HepG2 (cell line): ENCODE data around the gene ARMH3. TPM values are rescaled to one million over a fixed set of nuclear protein-coding genes. Genes with fewer than 3 reads are reported as not detected.
A peak's percentile ranks its signal among the peaks of the same experiment; 100 is the strongest.

Experiments used
- BCL6 ChIP-seq: IDR thresholded peaks from 2 replicates; pipeline ENCODE4 v1.6.1; 2016; ENCODE audit warnings: missing genetic modification reagents, missing compliant biosample characterization
- CAMTA2 ChIP-seq: sonication (generic); formaldehyde crosslinking; IDR thresholded peaks from 2 replicates; pipeline ENCODE4 v1.4.0; 2020; ENCODE audit warnings: mild to moderate bottlenecking, missing genetic modification reagents, borderline replicate concordance
- FOXK2 ChIP-seq: fragments of 450-650 bp; IDR thresholded peaks from 2 replicates; pipeline ENCODE4 v1.6.1; 2016
- GATAD1 ChIP-seq: IDR thresholded peaks from 2 replicates; pipeline ENCODE4 v1.6.1; 2016; ENCODE audit warnings: missing genetic modification reagents, missing compliant biosample characterization
- KAT7 ChIP-seq: IDR thresholded peaks from 2 replicates; pipeline ENCODE4 v1.6.1; 2018; ENCODE audit warnings: borderline replicate concordance, missing compliant biosample characterization
- MBNL3 ChIP-seq: fragments of 250-450 bp; sonication (Bioruptor Pico); conservative IDR thresholded peaks from 2 replicates; pipeline ENCODE4 v1.8.0; 2022; ENCODE audit warnings: mild to moderate bottlenecking, inconsistent platforms
- PPARG ChIP-seq: conservative IDR thresholded peaks from 2 replicates; pipeline ENCODE4 v1.6.1; 2016; ENCODE audit warnings: missing biosample characterization, missing genetic modification reagents
- ZNF446 ChIP-seq: sonication (generic); formaldehyde crosslinking; IDR thresholded peaks from 2 replicates; pipeline ENCODE4 v1.5.0; 2020; ENCODE audit warnings: mild to moderate bottlenecking, missing genetic modification reagents
- ZNF629 ChIP-seq: sonication (generic); formaldehyde crosslinking; conservative IDR thresholded peaks from 2 replicates; pipeline ENCODE4 v1.5.0; 2020; ENCODE audit warnings: missing genetic modification reagents
- ZNF713 ChIP-seq: sonication (generic); formaldehyde crosslinking; IDR thresholded peaks from 2 replicates; pipeline ENCODE4 v1.4.0; 2020; ENCODE audit warnings: mild to moderate bottlenecking, missing genetic modification reagents
- polyA plus RNA-seq, 8 experiments: library from polyadenylated mRNA; depleted of rRNA in 3 of 8; stranded (reverse) in 7 of 8; unstranded in 1 of 8; fragments of >200 nt; fragmentation: Illumina TruSeq in 4 of 8; extraction: Trizol in 4 of 8; gene quantifications; 2 replicates each; pipeline versions ENCODE4 v1.2.1 to v1.2.3, GENCODE V29; 2011 to 2016; ENCODE audit warnings: low read depth in 4 of 8, missing spikeins in 1 of 8, mixed read lengths in 1 of 8; ENCODE audit not compliant: insufficient read depth in 1 of 8
- total RNA-seq, 5 experiments: library from RNA; depleted of rRNA; stranded (reverse); fragments of >200 nt; fragmentation: Illumina TruSeq; extraction: Trizol; gene quantifications; 2 replicates each; pipeline ENCODE4 v1.2.3, GENCODE V29; 2016; ENCODE audit warnings: low read depth in 1 of 5
- TF ChIP-seq, protein P1 (sequence below): sonication (generic); formaldehyde crosslinking; IDR thresholded peaks from 2 replicates; pipeline ENCODE4 v1.5.0; 2020; ENCODE audit warnings: mild to moderate bottlenecking, missing genetic modification reagents, borderline replicate concordance
- TF ChIP-seq, protein P2 (sequence below): sonication (generic); formaldehyde crosslinking; IDR thresholded peaks from 2 replicates; pipeline ENCODE4 v1.5.0; 2020; ENCODE audit warnings: missing genetic modification reagents
- TF ChIP-seq, protein P3 (sequence below): sonication (generic); formaldehyde crosslinking; IDR thresholded peaks from 2 replicates; pipeline ENCODE4 v1.8.0; 2022; ENCODE audit warnings: mild to moderate bottlenecking, missing genetic modification reagents, moderate library complexity
- TF ChIP-seq, protein P4 (sequence below): sonication (generic); formaldehyde crosslinking; IDR thresholded peaks from 2 replicates; pipeline ENCODE4 v1.4.0; 2020; ENCODE audit warnings: mild to moderate bottlenecking, missing genetic modification reagents, borderline replicate concordance

ARMH3 gene
- total and polyA plus RNA-seq, 2 of the 13 experiments (the other 11 are each of a cell fraction or from before 2014, with no cell fraction given) = 8.4 to 16.9 TPM

DNA sequence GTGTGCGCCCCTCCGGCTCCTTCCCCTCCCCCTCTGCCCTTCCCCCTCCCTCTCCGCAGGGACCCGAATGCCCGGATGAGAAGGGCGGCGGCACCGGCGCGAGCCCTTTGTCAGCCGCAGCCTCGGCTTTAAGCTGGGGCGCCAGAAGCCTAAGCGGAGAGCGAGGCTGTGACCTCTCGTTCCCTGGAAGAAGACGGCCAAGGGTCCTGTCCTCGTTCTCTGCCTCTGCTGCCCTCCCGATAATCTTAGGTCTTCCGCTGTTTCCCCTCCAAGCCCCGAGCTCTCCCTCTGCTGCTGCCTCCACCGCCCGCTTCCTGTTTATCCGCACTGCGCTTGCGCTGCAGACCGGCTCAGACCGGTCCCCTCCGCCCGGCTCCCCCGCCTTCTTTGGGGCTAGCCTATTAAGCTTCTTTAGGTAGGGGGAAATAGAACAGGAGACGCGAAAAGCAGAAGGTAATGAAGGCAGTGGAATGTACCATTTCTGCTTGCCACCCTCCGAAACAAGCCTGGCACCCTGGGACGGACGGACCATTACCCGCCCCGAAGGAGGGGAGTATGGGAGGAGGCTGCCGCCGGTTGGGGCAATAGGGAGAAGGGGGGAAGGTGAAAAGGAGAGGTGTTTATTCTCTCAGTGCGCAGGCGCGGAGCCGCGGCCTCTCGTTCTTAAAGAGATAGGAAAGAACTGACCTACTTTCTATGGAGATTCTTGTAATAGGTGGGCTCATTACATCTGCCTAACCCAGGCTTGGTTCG is 237.7 kb downstream of the ARMH3 start, which contains the start of gene OGA (continued):
- TF ChIP-seq, protein P1, sequence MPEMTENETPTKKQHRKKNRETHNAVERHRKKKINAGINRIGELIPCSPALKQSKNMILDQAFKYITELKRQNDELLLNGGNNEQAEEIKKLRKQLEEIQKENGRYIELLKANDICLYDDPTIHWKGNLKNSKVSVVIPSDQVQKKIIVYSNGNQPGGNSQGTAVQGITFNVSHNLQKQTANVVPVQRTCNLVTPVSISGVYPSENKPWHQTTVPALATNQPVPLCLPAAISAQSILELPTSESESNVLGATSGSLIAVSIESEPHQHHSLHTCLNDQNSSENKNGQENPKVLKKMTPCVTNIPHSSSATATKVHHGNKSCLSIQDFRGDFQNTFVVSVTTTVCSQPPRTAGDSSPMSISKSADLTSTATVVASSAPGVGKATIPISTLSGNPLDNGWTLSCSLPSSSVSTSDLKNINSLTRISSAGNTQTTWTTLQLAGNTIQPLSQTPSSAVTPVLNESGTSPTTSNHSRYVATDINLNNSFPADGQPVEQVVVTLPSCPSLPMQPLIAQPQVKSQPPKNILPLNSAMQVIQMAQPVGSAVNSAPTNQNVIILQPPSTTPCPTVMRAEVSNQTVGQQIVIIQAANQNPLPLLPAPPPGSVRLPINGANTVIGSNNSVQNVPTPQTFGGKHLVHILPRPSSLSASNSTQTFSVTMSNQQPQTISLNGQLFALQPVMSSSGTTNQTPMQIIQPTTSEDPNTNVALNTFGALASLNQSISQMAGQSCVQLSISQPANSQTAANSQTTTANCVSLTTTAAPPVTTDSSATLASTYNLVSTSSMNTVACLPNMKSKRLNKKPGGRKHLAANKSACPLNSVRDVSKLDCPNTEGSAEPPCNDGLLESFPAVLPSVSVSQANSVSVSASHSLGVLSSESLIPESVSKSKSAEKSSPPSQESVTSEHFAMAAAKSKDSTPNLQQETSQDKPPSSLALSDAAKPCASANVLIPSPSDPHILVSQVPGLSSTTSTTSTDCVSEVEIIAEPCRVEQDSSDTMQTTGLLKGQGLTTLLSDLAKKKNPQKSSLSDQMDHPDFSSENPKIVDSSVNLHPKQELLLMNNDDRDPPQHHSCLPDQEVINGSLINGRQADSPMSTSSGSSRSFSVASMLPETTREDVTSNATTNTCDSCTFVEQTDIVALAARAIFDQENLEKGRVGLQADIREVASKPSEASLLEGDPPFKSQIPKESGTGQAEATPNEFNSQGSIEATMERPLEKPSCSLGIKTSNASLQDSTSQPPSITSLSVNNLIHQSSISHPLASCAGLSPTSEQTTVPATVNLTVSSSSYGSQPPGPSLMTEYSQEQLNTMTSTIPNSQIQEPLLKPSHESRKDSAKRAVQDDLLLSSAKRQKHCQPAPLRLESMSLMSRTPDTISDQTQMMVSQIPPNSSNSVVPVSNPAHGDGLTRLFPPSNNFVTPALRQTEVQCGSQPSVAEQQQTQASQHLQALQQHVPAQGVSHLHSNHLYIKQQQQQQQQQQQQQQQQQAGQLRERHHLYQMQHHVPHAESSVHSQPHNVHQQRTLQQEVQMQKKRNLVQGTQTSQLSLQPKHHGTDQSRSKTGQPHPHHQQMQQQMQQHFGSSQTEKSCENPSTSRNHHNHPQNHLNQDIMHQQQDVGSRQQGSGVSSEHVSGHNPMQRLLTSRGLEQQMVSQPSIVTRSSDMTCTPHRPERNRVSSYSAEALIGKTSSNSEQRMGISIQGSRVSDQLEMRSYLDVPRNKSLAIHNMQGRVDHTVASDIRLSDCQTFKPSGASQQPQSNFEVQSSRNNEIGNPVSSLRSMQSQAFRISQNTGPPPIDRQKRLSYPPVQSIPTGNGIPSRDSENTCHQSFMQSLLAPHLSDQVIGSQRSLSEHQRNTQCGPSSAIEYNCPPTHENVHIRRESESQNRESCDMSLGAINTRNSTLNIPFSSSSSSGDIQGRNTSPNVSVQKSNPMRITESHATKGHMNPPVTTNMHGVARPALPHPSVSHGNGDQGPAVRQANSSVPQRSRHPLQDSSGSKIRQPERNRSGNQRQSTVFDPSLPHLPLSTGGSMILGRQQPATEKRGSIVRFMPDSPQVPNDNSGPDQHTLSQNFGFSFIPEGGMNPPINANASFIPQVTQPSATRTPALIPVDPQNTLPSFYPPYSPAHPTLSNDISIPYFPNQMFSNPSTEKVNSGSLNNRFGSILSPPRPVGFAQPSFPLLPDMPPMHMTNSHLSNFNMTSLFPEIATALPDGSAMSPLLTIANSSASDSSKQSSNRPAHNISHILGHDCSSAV (CRISPR knock-in tag) = no peak
- TF ChIP-seq KAT7 (CRISPR knock-in tag) (peak; percentile 24; the same call in 1 of the 2 replicates), FOXK2 (peak; percentile 100), ZNF629 (no peak), MBNL3 (CRISPR knock-in tag) (no peak), CAMTA2 (CRISPR knock-in tag) (no peak; the same call in 1 of the 2 replicates), GATAD1 (CRISPR knock-in tag) (peak; percentile 84), ZNF446 (CRISPR knock-in tag) (no peak), BCL6 (CRISPR knock-in tag) (no peak), PPARG (CRISPR knock-in tag) (no peak), ZNF713 (CRISPR knock-in tag) (0 out of 2 replicates have a peak, but pooled peaks have one; percentile 47)
- TF ChIP-seq, protein P2, sequence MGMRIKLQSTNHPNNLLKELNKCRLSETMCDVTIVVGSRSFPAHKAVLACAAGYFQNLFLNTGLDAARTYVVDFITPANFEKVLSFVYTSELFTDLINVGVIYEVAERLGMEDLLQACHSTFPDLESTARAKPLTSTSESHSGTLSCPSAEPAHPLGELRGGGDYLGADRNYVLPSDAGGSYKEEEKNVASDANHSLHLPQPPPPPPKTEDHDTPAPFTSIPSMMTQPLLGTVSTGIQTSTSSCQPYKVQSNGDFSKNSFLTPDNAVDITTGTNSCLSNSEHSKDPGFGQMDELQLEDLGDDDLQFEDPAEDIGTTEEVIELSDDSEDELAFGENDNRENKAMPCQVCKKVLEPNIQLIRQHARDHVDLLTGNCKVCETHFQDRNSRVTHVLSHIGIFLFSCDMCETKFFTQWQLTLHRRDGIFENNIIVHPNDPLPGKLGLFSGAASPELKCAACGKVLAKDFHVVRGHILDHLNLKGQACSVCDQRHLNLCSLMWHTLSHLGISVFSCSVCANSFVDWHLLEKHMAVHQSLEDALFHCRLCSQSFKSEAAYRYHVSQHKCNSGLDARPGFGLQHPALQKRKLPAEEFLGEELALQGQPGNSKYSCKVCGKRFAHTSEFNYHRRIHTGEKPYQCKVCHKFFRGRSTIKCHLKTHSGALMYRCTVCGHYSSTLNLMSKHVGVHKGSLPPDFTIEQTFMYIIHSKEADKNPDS (CRISPR knock-in tag) = peak; percentile 27; the same call in 1 of the 2 replicates
- TF ChIP-seq, protein P3, sequence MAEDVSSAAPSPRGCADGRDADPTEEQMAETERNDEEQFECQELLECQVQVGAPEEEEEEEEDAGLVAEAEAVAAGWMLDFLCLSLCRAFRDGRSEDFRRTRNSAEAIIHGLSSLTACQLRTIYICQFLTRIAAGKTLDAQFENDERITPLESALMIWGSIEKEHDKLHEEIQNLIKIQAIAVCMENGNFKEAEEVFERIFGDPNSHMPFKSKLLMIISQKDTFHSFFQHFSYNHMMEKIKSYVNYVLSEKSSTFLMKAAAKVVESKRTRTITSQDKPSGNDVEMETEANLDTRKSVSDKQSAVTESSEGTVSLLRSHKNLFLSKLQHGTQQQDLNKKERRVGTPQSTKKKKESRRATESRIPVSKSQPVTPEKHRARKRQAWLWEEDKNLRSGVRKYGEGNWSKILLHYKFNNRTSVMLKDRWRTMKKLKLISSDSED (CRISPR knock-in tag) = no peak
- TF ChIP-seq, protein P4, sequence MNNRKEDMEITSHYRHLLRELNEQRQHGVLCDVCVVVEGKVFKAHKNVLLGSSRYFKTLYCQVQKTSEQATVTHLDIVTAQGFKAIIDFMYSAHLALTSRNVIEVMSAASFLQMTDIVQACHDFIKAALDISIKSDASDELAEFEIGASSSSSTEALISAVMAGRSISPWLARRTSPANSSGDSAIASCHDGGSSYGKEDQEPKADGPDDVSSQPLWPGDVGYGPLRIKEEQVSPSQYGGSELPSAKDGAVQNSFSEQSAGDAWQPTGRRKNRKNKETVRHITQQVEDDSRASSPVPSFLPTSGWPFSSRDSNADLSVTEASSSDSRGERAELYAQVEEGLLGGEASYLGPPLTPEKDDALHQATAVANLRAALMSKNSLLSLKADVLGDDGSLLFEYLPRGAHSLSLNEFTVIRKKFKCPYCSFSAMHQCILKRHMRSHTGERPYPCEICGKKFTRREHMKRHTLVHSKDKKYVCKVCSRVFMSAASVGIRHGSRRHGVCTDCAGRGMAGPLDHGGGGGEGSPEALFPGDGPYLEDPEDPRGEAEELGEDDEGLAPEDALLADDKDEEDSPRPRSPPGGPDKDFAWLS = no peak
